ENCODE results near the gene ITGB3. TPM values are rescaled to one million over a fixed set of nuclear protein-coding genes. Genes with fewer than 3 reads are reported as not detected.

Gene ITGB3
- total RNA-seq, 3 donors from 2014 or later (not counting 1 experiment from before 2014, with no cell fraction given), result 4.2 to 30.6 (median 11.6) TPM

Other genes starting within 250 kb of the ITGB3 start
- gene CDC27, start 64.5 kb upstream of the ITGB3 start, total RNA-seq, result 10 to 100 TPM; 77.3 to 87.3 (median 78.8) TPM
- under 1 TPM in 1 of 3 donors, not detected in 2; 0.33 TPM for gene MYL4, start 44.5 kb upstream of the ITGB3 start, total RNA-seq
- 10 to 100 TPM in 1 of 3 donors, 1 to 10 TPM in 2; 2.4 to 11.9 (median 5.8) TPM for gene EFCAB13, start 70.1 kb downstream of the ITGB3 start, total RNA-seq